IPS-18a (cell line): ENCODE results near the gene TMEM91.
"Not testable (repeated sequence)": the region's sequence is repeated elsewhere in the genome, so short reads cannot be mapped to it uniquely, and the experiment has no call there.

ENCODE experiments used
- H3K27ac ChIP-seq: one replicate; pipeline ENCODE4 v1.5.1; 2013; ENCODE audit warnings: low read length
- H3K27me3 ChIP-seq: one replicate; pipeline ENCODE4 v1.6.1; 2013; ENCODE audit warnings: mild to moderate bottlenecking, low read length; ENCODE audit not compliant: control insufficient read depth, insufficient read depth
- H3K36me3 ChIP-seq: one replicate; pipeline ENCODE4 v1.6.1; 2013; ENCODE audit warnings: low read depth, low read length; ENCODE audit not compliant: control insufficient read depth
- H3K4me1 ChIP-seq: one replicate; pipeline ENCODE4 v1.6.1; 2013; ENCODE audit warnings: low read depth, low read length; ENCODE audit not compliant: control insufficient read depth
- H3K4me3 ChIP-seq: one replicate; pipeline ENCODE4 v1.5.1; 2013; ENCODE audit warnings: low read length
- H3K9ac ChIP-seq: one replicate; pipeline ENCODE4 v1.6.1; 2013; ENCODE audit warnings: mild to moderate bottlenecking, low read length, moderate library complexity
- H3K9me3 ChIP-seq: one replicate; pipeline ENCODE4 v1.6.1; 2013; ENCODE audit warnings: low read depth, low read length; ENCODE audit not compliant: control insufficient read depth

The TMEM91 gene

GRCh38 chr19:41407271-41407670 is 30.9 kb downstream of the TMEM91 start:
- no peaks in the 10 kb centered on the region for H3K27me3 ChIP-seq
- H3K9ac ChIP-seq, result no peak overlapping the region
- H3K4me3 ChIP-seq, result no peak overlapping the region
- no peak overlapping the region for H3K27ac ChIP-seq
- peaks cover 6% of the 10 kb centered on the region for H3K4me1 ChIP-seq
- H3K9me3 ChIP-seq, result no peaks in the 10 kb centered on the region
- H3K36me3 ChIP-seq, result no peaks in the 10 kb centered on the region

- no peak overlapping the region for H3K9ac ChIP-seq
- no peak overlapping the region for H3K4me3 ChIP-seq
- H3K36me3 ChIP-seq, result no peaks in the 10 kb centered on the region
- H3K27ac ChIP-seq, result no peak overlapping the region
- H3K4me1 ChIP-seq, result peaks cover 6% of the 10 kb centered on the region
- no peaks in the 10 kb centered on the region for H3K9me3 ChIP-seq
- no peaks in the 10 kb centered on the region for H3K27me3 ChIP-seq
These were observed 31.9 kb downstream of the TMEM91 start for GRCh38 chr19:41408256-41408655.

- not testable (repeated sequence) for H3K4me1 ChIP-seq, H3K27ac ChIP-seq, H3K9ac ChIP-seq
These were observed 32.5 kb downstream of the TMEM91 start for GRCh38 chr19:41408846-41409245.

GRCh38 chr19:41409288-41409687 is 33.0 kb downstream of the TMEM91 start:
- Histone ChIP-seq H3K4me1 (peaks cover 6% of the 10 kb centered on the region), H3K4me3 (no peak overlapping the region), H3K36me3 (no peaks in the 10 kb centered on the region), H3K27me3 (no peaks in the 10 kb centered on the region), H3K9ac (no peak overlapping the region), H3K9me3 (no peaks in the 10 kb centered on the region), H3K27ac (no peak overlapping the region)

More at GRCh38 chr19:41408846-41409245, 32.5 kb downstream of the TMEM91 start:
- not testable (repeated sequence) for H3K36me3 ChIP-seq, H3K4me3 ChIP-seq, H3K27me3 ChIP-seq, H3K9me3 ChIP-seq

- H3K9ac ChIP-seq, result no peak overlapping the region
- H3K36me3 ChIP-seq, result no peaks in the 10 kb centered on the region
- peaks cover 6% of the 10 kb centered on the region for H3K4me1 ChIP-seq
- no peaks in the 10 kb centered on the region for H3K27me3 ChIP-seq
- no peaks in the 10 kb centered on the region for H3K9me3 ChIP-seq
- no peak overlapping the region for H3K4me3 ChIP-seq
- no peak overlapping the region for H3K27ac ChIP-seq
These were observed 34.2 kb downstream of the TMEM91 start for GRCh38 chr19:41410336-41411054.

- H3K27ac ChIP-seq, result no peak overlapping the region
These were observed 35.0 kb downstream of the TMEM91 start for GRCh38 chr19:41411100-41411967.

GRCh38 chr19:41411968-41412265 is 35.6 kb downstream of the TMEM91 start:
- Histone ChIP-seq H3K9ac (no peak overlapping the region), H3K36me3 (no peaks in the 10 kb centered on the region), H3K4me3 (no peak overlapping the region), H3K4me1 (peaks cover 6% of the 10 kb centered on the region), H3K27me3 (no peaks in the 10 kb centered on the region), H3K27ac (no peak overlapping the region), H3K9me3 (no peaks in the 10 kb centered on the region)

More at GRCh38 chr19:41411100-41411967, 35.0 kb downstream of the TMEM91 start:
- Histone ChIP-seq H3K9ac (no peak overlapping the region), H3K27me3 (no peaks in the 10 kb centered on the region), H3K9me3 (no peaks in the 10 kb centered on the region), H3K4me1 (peaks cover 6% of the 10 kb centered on the region), H3K4me3 (no peak overlapping the region), H3K36me3 (no peaks in the 10 kb centered on the region)

DNA sequence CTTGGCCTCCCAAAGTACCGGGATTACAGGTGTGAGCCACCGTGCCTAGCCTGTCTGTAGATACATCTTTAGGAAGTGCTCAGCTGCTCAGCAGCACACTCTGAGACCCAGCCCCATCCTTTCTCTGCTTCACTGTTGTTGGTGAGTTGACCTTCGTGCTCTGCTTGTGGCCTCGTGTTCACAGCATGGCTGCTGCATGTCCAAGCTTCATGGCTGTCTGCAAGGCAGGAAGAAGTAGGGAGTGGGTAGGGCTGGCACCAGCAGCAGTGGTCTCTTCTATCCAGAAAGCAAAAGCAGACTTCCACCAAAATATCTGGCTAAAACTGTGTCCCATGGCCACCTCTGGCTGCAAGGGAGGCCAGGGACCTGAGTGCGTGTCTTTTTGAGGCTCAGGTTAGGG is 36.6 kb downstream of the TMEM91 start:
- Histone ChIP-seq H3K4me3 (no peak overlapping the region), H3K9ac (no peak overlapping the region), H3K36me3 (no peaks in the 10 kb centered on the region), H3K9me3 (no peaks in the 10 kb centered on the region), H3K27ac (no peak overlapping the region), H3K4me1 (no peaks in the 10 kb centered on the region), H3K27me3 (no peaks in the 10 kb centered on the region)

- Histone ChIP-seq H3K9me3 (no peaks in the 10 kb centered on the region), H3K4me1 (no peaks in the 10 kb centered on the region), H3K27me3 (no peaks in the 10 kb centered on the region), H3K36me3 (peaks cover 3% of the 10 kb centered on the region), H3K4me3 (no peak overlapping the region), H3K9ac (no peak overlapping the region), H3K27ac (no peak overlapping the region)
These were observed 37.6 kb downstream of the TMEM91 start for GRCh38 chr19:41413947-41414346.

DNA sequence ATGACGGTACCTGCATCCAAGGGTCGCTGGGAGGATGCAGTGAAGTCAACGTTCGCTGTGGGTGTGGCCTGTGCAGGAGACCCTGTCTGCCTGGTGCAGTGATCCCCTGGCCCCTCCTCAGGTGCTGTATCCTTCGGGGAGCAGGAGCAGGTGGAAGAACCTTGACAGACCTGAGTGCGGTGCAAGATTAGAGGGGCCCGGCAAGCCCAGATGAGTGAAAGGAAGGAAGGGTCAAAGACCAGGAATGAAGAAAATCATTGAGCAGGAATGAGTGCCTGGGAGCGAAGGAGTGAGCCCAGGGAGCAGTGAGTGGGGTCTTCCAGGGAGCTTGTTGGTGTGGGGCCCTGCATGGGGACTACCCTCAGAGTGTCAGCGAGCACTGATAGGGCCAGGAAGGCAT is 38.1 kb downstream of the TMEM91 start:
- Histone ChIP-seq H3K4me3 (no peak overlapping the region), H3K9ac (no peak overlapping the region), H3K27me3 (no peaks in the 10 kb centered on the region), H3K36me3 (peaks cover 3% of the 10 kb centered on the region), H3K4me1 (no peaks in the 10 kb centered on the region), H3K9me3 (no peaks in the 10 kb centered on the region), H3K27ac (no peak overlapping the region)

- H3K27ac ChIP-seq, result no peak overlapping the region
- H3K27me3 ChIP-seq, result no peaks in the 10 kb centered on the region
- H3K4me1 ChIP-seq, result no peaks in the 10 kb centered on the region
- H3K4me3 ChIP-seq, result no peak overlapping the region
- no peaks in the 10 kb centered on the region for H3K9me3 ChIP-seq
- no peak overlapping the region for H3K9ac ChIP-seq
- H3K36me3 ChIP-seq, result peaks cover 8% of the 10 kb centered on the region
These were observed 38.8 kb downstream of the TMEM91 start for GRCh38 chr19:41415154-41415571.
